SU-DHL-6 (cell line): Measurements from ENCODE around the gene EME2.

Experiments used
- EZH2phosphoT487 ChIP-seq: fragments of 200-600 bp; sonication (generic), shearing (Covaris generic); conservative IDR thresholded peaks from 2 replicates; pipeline ENCODE4 v1.6.1; 2018; ENCODE audit warnings: mild to moderate bottlenecking, antibody characterized with exemption, low read length, moderate library complexity, mixed read lengths
- TF ChIP-seq, protein P1 (sequence below): fragments of 200-600 bp; sonication (generic); IDR thresholded peaks from one replicate; pipeline ENCODE4 v1.5.1; 2017; ENCODE audit warnings: antibody characterized with exemption, mild to moderate bottlenecking, low read length, moderate library complexity; ENCODE audit not compliant: insufficient read depth, poor library complexity, severe bottlenecking

GRCh38 chr16:1789643-1790045 is 17.0 kb downstream of the EME2 start:
- TF ChIP-seq, protein P1, sequence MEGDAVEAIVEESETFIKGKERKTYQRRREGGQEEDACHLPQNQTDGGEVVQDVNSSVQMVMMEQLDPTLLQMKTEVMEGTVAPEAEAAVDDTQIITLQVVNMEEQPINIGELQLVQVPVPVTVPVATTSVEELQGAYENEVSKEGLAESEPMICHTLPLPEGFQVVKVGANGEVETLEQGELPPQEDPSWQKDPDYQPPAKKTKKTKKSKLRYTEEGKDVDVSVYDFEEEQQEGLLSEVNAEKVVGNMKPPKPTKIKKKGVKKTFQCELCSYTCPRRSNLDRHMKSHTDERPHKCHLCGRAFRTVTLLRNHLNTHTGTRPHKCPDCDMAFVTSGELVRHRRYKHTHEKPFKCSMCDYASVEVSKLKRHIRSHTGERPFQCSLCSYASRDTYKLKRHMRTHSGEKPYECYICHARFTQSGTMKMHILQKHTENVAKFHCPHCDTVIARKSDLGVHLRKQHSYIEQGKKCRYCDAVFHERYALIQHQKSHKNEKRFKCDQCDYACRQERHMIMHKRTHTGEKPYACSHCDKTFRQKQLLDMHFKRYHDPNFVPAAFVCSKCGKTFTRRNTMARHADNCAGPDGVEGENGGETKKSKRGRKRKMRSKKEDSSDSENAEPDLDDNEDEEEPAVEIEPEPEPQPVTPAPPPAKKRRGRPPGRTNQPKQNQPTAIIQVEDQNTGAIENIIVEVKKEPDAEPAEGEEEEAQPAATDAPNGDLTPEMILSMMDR = no peak
- TF ChIP-seq EZH2phosphoT487 = no peak
